DOHH2 (cell line): ENCODE results near the gene AHSP.

Experiments used
- EZH2phosphoT487 ChIP-seq: fragments of 200-600 bp; sonication (generic); IDR thresholded peaks from 2 replicates; pipeline ENCODE4 v1.6.1; 2017; ENCODE audit warnings: borderline replicate concordance, mild to moderate bottlenecking, antibody characterized with exemption, low read length, moderate library complexity, mixed read lengths
- TF ChIP-seq, protein P1 (sequence below): fragments of 200-600 bp; sonication (generic); IDR thresholded peaks from one replicate; pipeline ENCODE4 v1.5.1; 2014; ENCODE audit warnings: antibody characterized with exemption, mild to moderate bottlenecking, low read depth, low read length; ENCODE audit not compliant: poor library complexity, severe bottlenecking

DNA sequence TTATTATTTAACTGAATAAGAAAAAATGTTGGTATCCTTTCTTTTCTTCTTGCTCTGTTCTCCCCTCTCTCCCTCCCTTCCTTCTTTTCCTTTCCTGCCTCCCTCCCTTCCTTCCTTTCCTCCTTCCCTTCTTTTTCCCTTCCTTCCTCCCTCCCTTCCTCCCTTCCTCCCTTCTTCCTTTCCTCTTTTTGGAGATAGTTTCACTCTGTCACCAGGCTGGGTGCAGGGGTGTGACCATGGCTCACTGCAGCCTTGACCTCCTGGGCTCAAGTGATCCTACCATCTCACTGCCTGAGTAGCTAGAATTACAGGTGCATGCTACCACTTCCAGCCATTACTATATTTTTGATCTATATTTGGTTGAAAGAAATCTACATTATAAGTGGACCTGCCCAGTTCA, 13.8 kb upstream of the AHSP start:
- TF ChIP-seq, protein P1, sequence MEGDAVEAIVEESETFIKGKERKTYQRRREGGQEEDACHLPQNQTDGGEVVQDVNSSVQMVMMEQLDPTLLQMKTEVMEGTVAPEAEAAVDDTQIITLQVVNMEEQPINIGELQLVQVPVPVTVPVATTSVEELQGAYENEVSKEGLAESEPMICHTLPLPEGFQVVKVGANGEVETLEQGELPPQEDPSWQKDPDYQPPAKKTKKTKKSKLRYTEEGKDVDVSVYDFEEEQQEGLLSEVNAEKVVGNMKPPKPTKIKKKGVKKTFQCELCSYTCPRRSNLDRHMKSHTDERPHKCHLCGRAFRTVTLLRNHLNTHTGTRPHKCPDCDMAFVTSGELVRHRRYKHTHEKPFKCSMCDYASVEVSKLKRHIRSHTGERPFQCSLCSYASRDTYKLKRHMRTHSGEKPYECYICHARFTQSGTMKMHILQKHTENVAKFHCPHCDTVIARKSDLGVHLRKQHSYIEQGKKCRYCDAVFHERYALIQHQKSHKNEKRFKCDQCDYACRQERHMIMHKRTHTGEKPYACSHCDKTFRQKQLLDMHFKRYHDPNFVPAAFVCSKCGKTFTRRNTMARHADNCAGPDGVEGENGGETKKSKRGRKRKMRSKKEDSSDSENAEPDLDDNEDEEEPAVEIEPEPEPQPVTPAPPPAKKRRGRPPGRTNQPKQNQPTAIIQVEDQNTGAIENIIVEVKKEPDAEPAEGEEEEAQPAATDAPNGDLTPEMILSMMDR, result no peak
- no peak for TF ChIP-seq EZH2phosphoT487
